Ovary (tissue), 3 donors: Measurements from ENCODE around the gene PDE6H.

ENCODE experiments used
- CTCF ChIP-seq, 3 donors: fragments of 450-650 bp in 2 of 3; fragments of 200-600 bp in 1 of 3; IDR thresholded peaks; one replicate each; pipeline versions ENCODE4 v1.5.1 to v1.8.0; 2016 to 2022; ENCODE audit warnings: antibody characterized with exemption in 3 of 3, mild to moderate bottlenecking in 1 of 3
- EP300 ChIP-seq: sonication (generic); formaldehyde crosslinking; IDR thresholded peaks from one replicate; pipeline ENCODE4 v1.6.1; 2017; ENCODE audit warnings: antibody characterized with exemption
- donor health status: DM: no; HTN: no; CAD: no.

DNA sequence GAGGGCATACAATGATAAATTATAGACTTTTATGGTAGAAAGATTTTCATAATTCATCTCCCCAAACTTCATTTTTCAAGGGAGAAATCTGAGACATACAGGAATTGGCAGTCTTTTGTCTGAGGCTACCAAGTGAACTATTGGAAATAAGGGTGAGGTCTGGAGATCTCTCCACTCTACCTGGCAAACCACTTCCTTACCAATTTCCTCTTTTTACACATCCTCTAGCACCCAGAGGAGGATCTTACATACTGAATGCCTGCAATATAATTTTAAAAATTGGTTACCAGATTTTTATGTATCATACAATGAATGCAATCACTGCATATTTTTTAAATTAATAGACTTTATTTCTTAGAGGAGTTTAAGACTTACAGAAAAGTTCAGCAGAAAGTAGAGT lies 6.6 kb downstream of the PDE6H start:
- TF ChIP-seq CTCF (IDR thresholded peaks at IDR 0.05) (no peak), EP300 (no peak)
